NB4 (cell line): Measurements from ENCODE around the gene ZC3H12D.

ENCODE experiments used
- CTCF ChIP-seq: IDR thresholded peaks from one replicate; pipeline ENCODE4 v1.5.1; 2012; ENCODE audit warnings: low read depth, low read length
- MAX ChIP-seq: IDR thresholded peaks from 2 replicates; pipeline ENCODE4 v1.6.1; 2011; ENCODE audit warnings: low read depth, low read length

GRCh38 chr6:149437212-149437611, 47.6 kb downstream of the ZC3H12D start:
- no peak for TF ChIP-seq CTCF
- no peak for TF ChIP-seq MAX
